ENCODE measurements around the gene CEBPG.

Gene CEBPG

DNA sequence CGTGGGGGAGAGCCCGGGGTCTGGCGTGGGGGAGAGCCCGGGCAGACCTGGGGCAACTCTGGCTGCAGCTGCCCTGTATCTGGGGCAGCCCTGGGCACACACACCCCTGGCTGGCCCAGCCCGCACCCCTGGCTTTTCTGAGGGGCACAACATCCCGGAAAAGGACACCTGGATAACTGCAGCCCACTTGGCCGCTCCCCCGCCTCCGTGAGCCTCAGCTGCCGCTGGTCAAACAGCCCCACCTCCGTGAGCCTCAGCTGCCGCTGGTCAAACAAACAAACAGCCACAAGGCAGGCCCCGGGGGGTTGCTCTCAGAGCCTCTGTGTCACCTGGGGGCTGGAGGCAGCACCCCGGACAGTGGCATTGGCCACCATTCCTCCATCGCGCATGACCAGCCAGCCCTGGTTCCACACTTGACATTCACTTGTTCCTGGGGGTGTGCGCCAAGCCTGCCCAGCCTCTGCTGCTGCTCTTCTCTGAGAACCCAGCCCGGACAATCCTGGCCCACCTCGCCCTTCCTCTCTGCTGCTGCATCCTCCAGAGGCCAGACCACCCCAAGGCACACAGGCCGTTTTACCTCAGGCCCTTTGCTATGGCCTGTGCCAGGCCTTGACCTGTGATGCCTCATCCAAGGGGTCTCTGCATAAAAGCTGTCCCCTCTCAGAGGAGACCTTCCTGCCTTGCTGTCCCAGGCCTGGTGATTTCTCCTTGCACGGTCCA lies 19.9 kb downstream of the CEBPG start:
- no peak for TF ChIP-seq CTCF (IDR thresholded peaks at IDR 0.05; ENCODE audit: borderline replicate concordance, insufficient read depth, low read depth, low read length)
- H3K4me3 ChIP-seq (ENCODE audit: low read depth, low read length) = no peak overlapping the region

DNA sequence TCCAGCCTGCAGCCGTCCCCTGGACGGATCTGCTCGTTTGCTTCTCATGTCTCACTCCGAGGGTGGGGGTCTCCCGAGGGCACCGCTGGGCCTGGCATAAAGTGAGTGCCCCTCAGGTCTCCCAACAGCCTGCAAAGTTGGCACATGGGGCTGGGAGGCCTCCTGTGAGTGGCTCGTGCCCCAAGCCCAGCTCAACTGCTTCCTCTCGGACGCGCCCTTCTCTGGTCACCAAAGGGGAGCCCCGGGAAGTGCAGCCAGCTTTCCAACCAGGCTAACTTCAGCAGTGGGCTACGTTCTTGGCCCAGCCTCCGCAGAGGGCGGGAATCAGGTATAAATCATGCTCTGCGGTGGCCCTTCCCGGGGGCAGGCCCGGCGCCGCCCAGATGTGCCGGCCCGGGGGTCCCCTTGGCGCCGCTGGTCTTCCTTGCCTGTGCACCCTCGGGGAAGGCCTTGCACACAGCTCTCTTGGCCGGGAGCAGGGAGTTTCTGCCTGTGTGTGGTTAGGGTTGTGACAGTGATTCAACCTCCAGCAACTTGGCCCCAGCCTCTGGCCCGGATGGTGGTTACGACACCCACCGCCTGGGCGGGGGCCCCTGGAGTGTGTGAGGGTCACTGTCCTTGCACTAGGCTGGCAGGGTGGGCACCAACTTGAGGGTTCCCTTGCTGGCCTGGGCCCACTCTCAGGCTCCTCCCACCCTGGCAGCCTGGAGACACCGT lies 20.7 kb downstream of the CEBPG start:
- TF ChIP-seq CTCF (IDR thresholded peaks at IDR 0.05; ENCODE audit: borderline replicate concordance, insufficient read depth, low read depth, low read length) = no peak
- H3K4me3 ChIP-seq (ENCODE audit: low read depth, low read length) = no peak overlapping the region

- H3K4me3 ChIP-seq (ENCODE audit: low read depth, low read length) = no peak overlapping the region
- no peak for TF ChIP-seq CTCF (IDR thresholded peaks at IDR 0.05; ENCODE audit: borderline replicate concordance, insufficient read depth, low read depth, low read length)
These were observed 21.4 kb downstream of the CEBPG start for GRCh38 chr19:33394723-33395560.

DNA sequence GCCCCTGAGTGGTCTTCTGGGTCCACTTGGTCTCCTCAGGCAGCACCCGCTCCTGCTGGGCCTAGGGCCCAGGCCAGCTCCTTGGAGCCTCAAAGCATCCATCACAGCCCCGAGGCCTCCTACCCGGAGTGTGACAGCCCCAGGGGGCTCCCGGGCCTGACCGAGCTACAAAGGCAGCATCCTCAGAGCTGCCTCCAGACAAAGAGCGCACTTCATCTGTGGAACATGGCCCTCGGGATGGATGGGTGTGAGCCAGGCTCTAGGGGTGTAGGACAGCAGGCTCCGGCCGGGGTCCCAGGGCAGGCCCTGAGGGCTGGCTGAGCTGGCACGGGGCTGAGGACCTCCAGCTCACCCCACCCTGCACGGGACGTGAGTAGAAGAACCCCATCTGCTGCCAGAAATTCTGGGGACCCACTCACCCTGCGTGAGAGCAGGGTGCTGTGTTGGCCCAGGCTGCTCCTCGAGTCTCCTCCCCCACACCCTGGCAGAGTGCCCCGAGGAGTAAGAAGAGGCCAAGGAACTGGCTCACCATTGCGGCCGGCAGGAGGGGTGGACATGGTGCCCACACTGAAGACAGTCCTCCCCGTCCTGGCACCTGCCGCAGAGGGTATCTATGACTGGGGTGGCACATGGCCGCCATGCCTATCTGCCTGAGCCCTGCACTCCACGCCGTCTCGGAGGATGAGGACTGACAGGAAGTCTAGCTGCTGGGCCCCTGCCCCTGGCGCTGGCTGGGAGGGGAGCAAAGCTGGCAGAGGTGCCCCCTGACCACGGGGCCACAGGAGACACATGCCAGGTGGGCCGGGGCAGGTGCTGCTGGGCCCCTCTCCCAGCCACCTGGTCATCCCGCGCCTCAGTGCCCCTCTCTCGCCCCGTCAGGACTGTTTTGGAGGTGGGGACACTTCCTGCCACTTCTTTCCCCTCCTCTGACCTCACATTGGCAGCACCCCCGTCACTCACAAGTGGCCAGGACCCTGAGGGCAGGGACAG lies 22.3 kb downstream of the CEBPG start:
- no peak overlapping the region for H3K4me3 ChIP-seq (ENCODE audit: low read depth, low read length)
- no peak for TF ChIP-seq CTCF (IDR thresholded peaks at IDR 0.05; ENCODE audit: borderline replicate concordance, insufficient read depth, low read depth, low read length)

- H3K4me3 ChIP-seq (ENCODE audit: low read depth, low read length) = no peak overlapping the region
- no peak for TF ChIP-seq CTCF (IDR thresholded peaks at IDR 0.05; ENCODE audit: borderline replicate concordance, insufficient read depth, low read depth, low read length)
These were observed 23.4 kb downstream of the CEBPG start for GRCh38 chr19:33396701-33397535.
